Lower lobe of right lung (tissue), 2 donors: Measurements from ENCODE around the gene ZNF682. TPM values are rescaled to one million over a fixed set of nuclear protein-coding genes. Genes with fewer than 3 reads are reported as not detected.
A peak's percentile ranks its signal among the peaks of the same experiment; 100 is the strongest.
"Not testable (repeated sequence)": the region's sequence is repeated elsewhere in the genome, so short reads cannot be mapped to it uniquely, and the experiment has no call there.

Experiments
- ATAC-seq, 2 donors: fragments of 200-7000 bp; cut with Tn5 transposase; one replicate each; pipeline ENCODE4 v1.9.1; 2020 to 2022; ENCODE audit warnings: mild to moderate bottlenecking in 2 of 2, moderate library complexity in 2 of 2
- DNase-seq: peaks from one replicate; pipeline ENCODE4 v3.0.0-alpha.2; 2020
- H3K27ac ChIP-seq: fragments of 200-600 bp; one replicate; pipeline ENCODE4 v1.8.0; 2022
- H3K27me3 ChIP-seq: fragments of 200-600 bp; one replicate; pipeline ENCODE4 v1.8.0; 2022; ENCODE audit warnings: low read depth
- H3K36me3 ChIP-seq: fragments of 200-600 bp; one replicate; pipeline ENCODE4 v1.8.0; 2022; ENCODE audit warnings: mild to moderate bottlenecking
- H3K4me1 ChIP-seq: fragments of 200-600 bp; one replicate; pipeline ENCODE4 v1.8.0; 2022
- H3K4me3 ChIP-seq: fragments of 200-600 bp; one replicate; pipeline ENCODE4 v1.8.0; 2022; ENCODE audit warnings: mild to moderate bottlenecking
- H3K9me3 ChIP-seq: fragments of 200-600 bp; one replicate; pipeline ENCODE4 v1.8.0; 2022
- CTCF ChIP-seq: fragments of 200-600 bp; IDR thresholded peaks from one replicate; pipeline ENCODE4 v1.8.0; 2022; ENCODE audit warnings: antibody characterized with exemption, mild to moderate bottlenecking
- intact Hi-C: fragments of 100-400 bp; cut with DNase I; formaldehyde crosslinking; loops from one replicate; pipeline ENCODE4 v1.11.0; 2022
- total RNA-seq: library from RNA; stranded (reverse); fragmentation: NEBNext Ultra II Directional; extraction: Animal tissue kit (Norgen Biotek cat#: 25700); gene quantifications from one replicate; pipeline ENCODE4 v1.2.1, GENCODE V29; 2021
- donor health status: DM: no; HTN: yes; CAD: no; lungs with severe emphysema.

Gene ZNF682
- total RNA-seq, 1 donor from 2014 or later: 4.6 TPM

GRCh38 chr19:19964416-19964815 lies 74.9 kb downstream of the ZNF682 start:
- intact Hi-C loops: no loop called here
- Histone ChIP-seq H3K4me3 (no peak overlapping the region), H3K27me3 (no peaks in the 10 kb centered on the region), H3K27ac (no peak overlapping the region), H3K36me3 (no peaks in the 10 kb centered on the region), H3K4me1 (no peaks in the 10 kb centered on the region), H3K9me3 (peaks cover 29% of the 10 kb centered on the region)
- no peak for ATAC-seq
- TF ChIP-seq CTCF: no peak
- no peak for DNase-seq

DNA sequence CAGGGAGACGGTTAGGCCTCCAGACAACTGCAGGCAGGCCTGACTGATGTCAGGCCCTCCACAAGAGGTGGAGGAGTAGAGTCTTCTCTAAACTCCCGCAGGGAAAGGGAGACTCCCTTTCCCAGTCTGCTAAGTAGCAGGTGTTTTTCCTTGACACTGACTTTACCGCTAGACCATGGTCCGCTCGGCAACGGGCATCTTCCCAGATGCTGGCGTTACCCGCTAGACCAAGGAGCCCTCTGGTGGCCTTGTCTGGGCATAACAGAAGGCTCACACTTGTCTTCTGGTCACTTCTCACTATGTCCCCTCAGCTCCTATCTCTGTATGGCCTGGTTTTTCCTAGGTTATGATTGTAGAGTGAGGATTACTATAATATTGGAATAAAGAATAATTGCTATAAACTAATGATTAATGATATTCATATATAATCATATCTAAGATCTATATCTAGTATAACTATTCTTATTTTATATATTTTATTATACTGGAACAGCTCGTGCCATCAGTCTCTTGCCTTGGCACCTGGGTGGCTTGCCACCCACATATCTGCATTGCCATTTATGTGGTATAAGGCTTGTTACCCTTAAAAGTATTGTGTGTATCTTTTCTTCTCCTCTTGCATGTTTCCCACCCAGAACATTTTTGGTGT lies 80.0 kb downstream of the ZNF682 start:
- H3K27ac ChIP-seq, intact Hi-C loops, H3K36me3 ChIP-seq, H3K4me1 ChIP-seq, H3K9me3 ChIP-seq, ATAC-seq, H3K4me3 ChIP-seq, H3K27me3 ChIP-seq: not testable (repeated sequence)
- TF ChIP-seq CTCF: peak; percentile 79
- peak; percentile 77 for DNase-seq

DNA sequence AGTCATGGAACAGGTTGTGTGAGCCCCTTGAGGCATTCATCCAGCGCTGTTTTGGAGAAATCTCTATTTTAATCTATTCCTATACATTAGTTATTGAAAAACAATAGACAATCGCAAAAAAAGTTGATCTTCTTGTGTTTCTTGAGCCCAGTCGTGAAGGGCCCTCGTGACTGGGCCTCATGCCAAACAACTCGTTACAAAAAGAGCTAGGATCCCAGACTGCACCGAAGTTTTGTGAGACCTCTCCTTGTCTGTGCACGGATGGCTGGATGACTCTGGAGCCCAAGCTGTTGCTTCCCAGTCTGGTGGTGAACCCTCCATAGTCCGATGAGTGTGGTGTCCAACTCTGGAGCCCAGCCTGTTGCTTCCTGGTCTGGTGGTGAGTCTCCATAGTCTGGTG lies 81.5 kb downstream of the ZNF682 start:
- H3K27ac ChIP-seq, H3K9me3 ChIP-seq, ATAC-seq, H3K36me3 ChIP-seq, DNase-seq, H3K27me3 ChIP-seq, H3K4me1 ChIP-seq, H3K4me3 ChIP-seq, intact Hi-C loops: not testable (repeated sequence)

GRCh38 chr19:19956434-19957075 lies 82.8 kb downstream of the ZNF682 start:
- no peak for ATAC-seq
- H3K36me3 ChIP-seq: no peaks in the 10 kb centered on the region
- TF ChIP-seq CTCF: no peak
- H3K27me3 ChIP-seq: no peaks in the 10 kb centered on the region
- H3K4me3 ChIP-seq: no peak overlapping the region
- no peak overlapping the region for H3K27ac ChIP-seq
- no peaks in the 10 kb centered on the region for H3K4me1 ChIP-seq
- H3K9me3 ChIP-seq: no peaks in the 10 kb centered on the region
- no peak for DNase-seq
- intact Hi-C loops: no loop called here

DNA sequence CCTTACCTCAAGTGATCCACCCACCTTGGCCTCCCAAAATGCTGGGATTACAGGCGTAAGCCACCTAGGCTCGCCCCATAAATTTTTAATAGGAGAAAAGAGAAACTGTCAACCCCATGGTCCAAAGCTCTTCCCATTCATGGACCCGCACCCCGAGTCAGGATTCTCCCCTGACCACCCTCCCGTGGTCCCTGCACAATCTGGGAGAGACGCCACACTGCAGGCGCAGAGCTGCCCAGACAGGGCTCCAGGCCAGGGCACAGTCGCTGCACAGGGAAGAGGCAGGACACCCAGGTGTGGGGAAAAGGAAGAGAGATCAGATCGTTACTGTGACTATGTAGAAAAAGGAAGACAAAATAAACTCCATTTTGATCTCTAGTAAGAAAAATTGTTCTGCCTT lies 84.1 kb downstream of the ZNF682 start:
- intact Hi-C loops: no loop called here
- Histone ChIP-seq H3K27me3 (no peaks in the 10 kb centered on the region), H3K36me3 (no peaks in the 10 kb centered on the region), H3K4me1 (no peaks in the 10 kb centered on the region), H3K27ac (no peak overlapping the region), H3K9me3 (no peaks in the 10 kb centered on the region), H3K4me3 (no peak overlapping the region)
- DNase-seq (no peak), ATAC-seq (no peak)
- no peak for TF ChIP-seq CTCF

Other genes with a start within 250 kb of the ZNF682 start
- gene ZNF506, start 217.8 kb downstream of the ZNF682 start, total RNA-seq: 24.5 TPM
- gene ZNF253, start 173.6 kb downstream of the ZNF682 start, total RNA-seq: 10.4 TPM
- 3.7 TPM for gene ZNF93, start 138.6 kb downstream of the ZNF682 start, total RNA-seq
- gene ZNF90, start 38.5 kb upstream of the ZNF682 start, total RNA-seq: 5.5 TPM
- gene ZNF486, start 127.7 kb upstream of the ZNF682 start, total RNA-seq: 5.5 TPM